G401 (cell line): Measurements from ENCODE around the gene ZNF462. TPM values are rescaled to one million over a fixed set of nuclear protein-coding genes. Genes with fewer than 3 reads are reported as not detected.
A peak's percentile ranks its signal among the peaks of the same experiment; 100 is the strongest.

ENCODE experiments used
- DNase-seq: peaks from one replicate; pipeline ENCODE4 v3.0.0-alpha.2; 2015; ENCODE audit warnings: low spot score
- in situ Hi-C: cut with HindIII; loops from 2 replicates; pipeline ENCODE4 v1.10.0; 2016; ENCODE audit warnings: low sequenced_read_pairs, mixed read lengths
- total RNA-seq: library from RNA; depleted of rRNA; stranded (reverse); fragments of >200 nt; shearing (Covaris generic); gene quantifications from 2 replicates; pipeline ENCODE4 v1.2.3, GENCODE V29; 2014

ZNF462 gene
- total RNA-seq, 1 experiment from 2014 or later, result 0.20 TPM

GRCh38 chr9:106860721-106861639, 2.0 kb upstream of the ZNF462 start:
- peak; percentile 35 for DNase-seq
- in situ Hi-C loops, result no loop called here

- no peak for DNase-seq
- in situ Hi-C loops, result no loop called here
Observed at GRCh38 chr9:106861640-106862109, 1.3 kb upstream of the ZNF462 start.

- in situ Hi-C loops, result no loop called here
- DNase-seq, result peak; percentile 56
Observed at GRCh38 chr9:106862110-106862820, 701 bp upstream of the ZNF462 start.

GRCh38 chr9:106864373-106865143, 1.6 kb downstream of the ZNF462 start:
- in situ Hi-C loops, result no loop called here

GRCh38 chr9:106866243-106866642, 3.3 kb downstream of the ZNF462 start:
- in situ Hi-C loops, result no loop called here
- DNase-seq, result no peak

More at GRCh38 chr9:106864373-106865143, 1.6 kb downstream of the ZNF462 start:
- peak; percentile 74 for DNase-seq

GRCh38 chr9:106867286-106867685, 4.3 kb downstream of the ZNF462 start:
- in situ Hi-C loops, result no loop called here

GRCh38 chr9:106868087-106868486, 5.1 kb downstream of the ZNF462 start:
- DNase-seq, result no peak
- in situ Hi-C loops, result no loop called here

More at GRCh38 chr9:106867286-106867685, 4.3 kb downstream of the ZNF462 start:
- DNase-seq, result no peak

- in situ Hi-C loops, result no loop called here
- DNase-seq, result no peak
Observed at GRCh38 chr9:106868565-106868964, 5.6 kb downstream of the ZNF462 start.

- no peak for DNase-seq
- in situ Hi-C loops, result no loop called here
Observed at GRCh38 chr9:106869028-106869427, 6.1 kb downstream of the ZNF462 start.

GRCh38 chr9:106869458-106869857, 6.5 kb downstream of the ZNF462 start:
- in situ Hi-C loops, result no loop called here
- peak; percentile 27 for DNase-seq

GRCh38 chr9:106872641-106873040, 9.7 kb downstream of the ZNF462 start:
- in situ Hi-C loops, result no loop called here
- DNase-seq, result no peak

- in situ Hi-C loops, result no loop called here
Observed at GRCh38 chr9:106874031-106874430, 11.1 kb downstream of the ZNF462 start.

GRCh38 chr9:106874652-106875051, 11.7 kb downstream of the ZNF462 start:
- in situ Hi-C loops, result no loop called here
- no peak for DNase-seq

More at GRCh38 chr9:106874031-106874430, 11.1 kb downstream of the ZNF462 start:
- no peak for DNase-seq

GRCh38 chr9:106875529-106875928, 12.6 kb downstream of the ZNF462 start:
- DNase-seq, result peak; percentile 67
- in situ Hi-C loops, result no loop called here

GRCh38 chr9:106877345-106877744, 14.4 kb downstream of the ZNF462 start:
- DNase-seq, result no peak
- in situ Hi-C loops, result no loop called here

- peak; percentile 19 for DNase-seq
- in situ Hi-C loops, result no loop called here
Observed at GRCh38 chr9:106878081-106878837, 15.3 kb downstream of the ZNF462 start.

- in situ Hi-C loops, result no loop called here
- peak; percentile 55 for DNase-seq
Observed at GRCh38 chr9:106878934-106879333, 16.0 kb downstream of the ZNF462 start.

GRCh38 chr9:106879439-106879882, 16.5 kb downstream of the ZNF462 start:
- in situ Hi-C loops, result no loop called here

GRCh38 chr9:106880081-106880480, 17.1 kb downstream of the ZNF462 start:
- in situ Hi-C loops, result no loop called here
- peak; percentile 29 for DNase-seq

More at GRCh38 chr9:106879439-106879882, 16.5 kb downstream of the ZNF462 start:
- no peak for DNase-seq
